GM21367 (cell line): ENCODE measurements around the gene COX7A2L.

Source experiments
- ATAC-seq: cut with Tn5 transposase; IDR thresholded peaks from one replicate; pipeline ENCODE4 v1.9.1; 2021; ENCODE audit not compliant: unreplicated experiment

The COX7A2L gene

GRCh38 chr2:42321452-42322064, 39.5 kb downstream of the COX7A2L start:
- ATAC-seq = no peak

- no peak for ATAC-seq
Observed at GRCh38 chr2:42319265-42319664, 41.8 kb downstream of the COX7A2L start.

- no peak for ATAC-seq
Observed at GRCh38 chr2:42317945-42318344, 43.1 kb downstream of the COX7A2L start.

- no peak for ATAC-seq
Observed at GRCh38 chr2:42317486-42317885, 43.5 kb downstream of the COX7A2L start.

- ATAC-seq = no peak
Observed at GRCh38 chr2:42316910-42317309, 44.1 kb downstream of the COX7A2L start.

- no peak for ATAC-seq
Observed at GRCh38 chr2:42315844-42316470, 45.1 kb downstream of the COX7A2L start.

- ATAC-seq = no peak
Observed at GRCh38 chr2:42314892-42315468, 46.0 kb downstream of the COX7A2L start.

GRCh38 chr2:42312106-42312505, 48.9 kb downstream of the COX7A2L start:
- no peak for ATAC-seq

GRCh38 chr2:42310007-42310515, 51.0 kb downstream of the COX7A2L start:
- no peak for ATAC-seq

- ATAC-seq = no peak
Observed at GRCh38 chr2:42309366-42309765, 51.7 kb downstream of the COX7A2L start.

GRCh38 chr2:42307180-42307579, 53.8 kb downstream of the COX7A2L start:
- no peak for ATAC-seq

- ATAC-seq = no peak
Observed at GRCh38 chr2:42304059-42304713, 56.8 kb downstream of the COX7A2L start.

- no peak for ATAC-seq
Observed at GRCh38 chr2:42303252-42303651, 57.8 kb downstream of the COX7A2L start.

GRCh38 chr2:42300527-42300926, 60.5 kb downstream of the COX7A2L start:
- no peak for ATAC-seq
